ENCODE data around the gene CDCP2. TPM values are rescaled to one million over a fixed set of nuclear protein-coding genes. Genes with fewer than 3 reads are reported as not detected.

Gene CDCP2
- total RNA-seq, 2 donors from 2014 or later = 0.10 TPM; not detected in 1

GRCh38 chr1:54142146-54142900 is 10.5 kb downstream of the CDCP2 start:
- Histone ChIP-seq H3K4me1 (no peaks in the 10 kb centered on the region), H3K4me3 (no peak overlapping the region), H3K27me3 (no peaks in the 10 kb centered on the region), H3K27ac (no peak overlapping the region), H3K9ac (ENCODE audit: low read depth in 2 of 2, low read length in 2 of 2) (no peak overlapping the region), H3K9me3 (no peaks in the 10 kb centered on the region), H3K36me3 (no peaks in the 10 kb centered on the region)
- DNase-seq = no peak
- no peak for TF ChIP-seq CTCF (IDR thresholded peaks at IDR 0.05)
- intact Hi-C loops (cut with DNase I) = no loop called here

- no peak overlapping the region for H3K4me3 ChIP-seq
- H3K36me3 ChIP-seq = no peaks in the 10 kb centered on the region
- H3K27ac ChIP-seq = no peak overlapping the region
- no peak overlapping the region for H3K9ac ChIP-seq (ENCODE audit: low read depth in 2 of 2, low read length in 2 of 2)
- H3K9me3 ChIP-seq = no peaks in the 10 kb centered on the region
- TF ChIP-seq CTCF (IDR thresholded peaks at IDR 0.05) = no peak
- no peaks in the 10 kb centered on the region for H3K4me1 ChIP-seq
- no peaks in the 10 kb centered on the region for H3K27me3 ChIP-seq
- intact Hi-C loops (cut with DNase I) = no loop called here
- DNase-seq = no peak
Measured at GRCh38 chr1:54139711-54140110, 13.1 kb downstream of the CDCP2 start.

- Histone ChIP-seq H3K4me1 (no peaks in the 10 kb centered on the region), H3K27me3 (no peaks in the 10 kb centered on the region), H3K9me3 (no peaks in the 10 kb centered on the region), H3K9ac (ENCODE audit: low read depth in 2 of 2, low read length in 2 of 2) (no peak overlapping the region), H3K4me3 (no peak overlapping the region), H3K36me3 (no peaks in the 10 kb centered on the region), H3K27ac (no peak overlapping the region)
- no peak for DNase-seq
- intact Hi-C loops (cut with DNase I) = no loop called here
- no peak for TF ChIP-seq CTCF (IDR thresholded peaks at IDR 0.05)
Measured at GRCh38 chr1:54138994-54139393, 13.8 kb downstream of the CDCP2 start.

GRCh38 chr1:54137534-54138061 is 15.2 kb downstream of the CDCP2 start:
- no peak overlapping the region for H3K27ac ChIP-seq
- no peak overlapping the region for H3K9ac ChIP-seq (ENCODE audit: low read depth in 2 of 2, low read length in 2 of 2)

GRCh38 chr1:54136963-54137533 is 15.8 kb downstream of the CDCP2 start:
- DNase-seq = no peak
- Histone ChIP-seq H3K4me1 (no peaks in the 10 kb centered on the region), H3K36me3 (no peaks in the 10 kb centered on the region), H3K27me3 (no peaks in the 10 kb centered on the region), H3K9ac (ENCODE audit: low read depth in 2 of 2, low read length in 2 of 2) (no peak overlapping the region), H3K4me3 (no peak overlapping the region), H3K9me3 (no peaks in the 10 kb centered on the region), H3K27ac (no peak overlapping the region)
- no peak for TF ChIP-seq CTCF (IDR thresholded peaks at IDR 0.05)
- intact Hi-C loops (cut with DNase I) = no loop called here

More at GRCh38 chr1:54137534-54138061, 15.2 kb downstream of the CDCP2 start:
- DNase-seq = no peak
- no peaks in the 10 kb centered on the region for H3K36me3 ChIP-seq
- intact Hi-C loops (cut with DNase I) = no loop called here
- no peak overlapping the region for H3K4me3 ChIP-seq
- TF ChIP-seq CTCF (IDR thresholded peaks at IDR 0.05) = no peak
- H3K9me3 ChIP-seq = no peaks in the 10 kb centered on the region
- H3K27me3 ChIP-seq = no peaks in the 10 kb centered on the region
- H3K4me1 ChIP-seq = no peaks in the 10 kb centered on the region
